ENCODE measurements around the gene IL1RAPL1.

IL1RAPL1 gene

DNA sequence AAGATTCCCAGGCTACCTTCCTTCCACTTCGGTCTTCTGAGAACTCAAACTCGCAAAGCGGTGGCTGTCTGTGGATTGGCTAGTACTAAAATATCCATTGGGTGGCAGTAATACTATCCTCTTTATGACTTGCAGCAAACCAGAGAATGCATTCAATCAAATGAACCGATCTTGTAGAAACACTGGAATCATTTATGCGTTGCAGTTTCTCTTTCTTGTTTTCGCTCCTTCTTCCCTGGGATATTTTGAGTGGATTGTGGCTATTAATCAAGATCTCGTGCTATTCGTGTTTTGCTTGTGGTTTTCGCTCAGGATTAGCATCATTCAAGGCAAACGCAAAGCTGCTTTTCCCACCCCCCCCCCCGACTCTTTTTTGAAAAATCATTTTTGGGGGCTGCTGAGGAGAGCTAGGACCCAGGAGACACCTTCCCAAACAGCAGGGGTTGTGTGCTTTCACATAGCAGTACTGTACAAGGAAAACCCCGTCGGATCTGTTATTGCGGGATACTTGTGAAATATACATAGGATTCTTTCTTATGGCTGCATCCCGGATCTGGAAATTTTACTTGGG is at the start of gene IL1RAPL1:
TSS of gene IL1RAPL1 (plus strand) at position 466 of the 571 bp plus-strand sequence.
- no peak for DNase-seq (ENCODE audit: low spot score in 2 of 2)

DNA sequence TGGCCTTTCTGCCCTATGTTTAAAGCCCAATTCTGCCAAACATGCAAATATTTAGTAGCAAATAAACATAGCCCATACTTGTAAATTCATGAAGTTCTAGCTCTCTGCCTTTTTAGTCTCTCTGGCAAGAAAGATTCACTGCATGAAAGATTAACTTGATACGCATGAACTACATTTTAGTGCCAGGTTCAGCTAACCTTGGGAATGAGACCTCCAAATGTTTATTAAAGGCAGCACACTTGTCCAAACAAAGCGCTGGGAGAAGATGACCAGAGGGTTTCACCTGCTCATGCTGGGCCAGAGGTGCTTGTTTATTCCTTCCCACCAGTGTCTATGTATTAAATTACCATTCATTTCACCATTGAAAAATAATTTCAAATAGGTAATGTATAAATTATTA is 44.5 kb upstream of the IL1RAPL1 start:
- no peak for ATAC-seq
- no peak for DNase-seq (ENCODE audit: low spot score in 2 of 2)
- H3K4me1 Mint-ChIP-seq: no peaks in the 10 kb centered on the region
- no peak overlapping the region for H3K27ac Mint-ChIP-seq
- no peak overlapping the region for H3K4me3 Mint-ChIP-seq
- no peaks in the 10 kb centered on the region for H3K36me3 Mint-ChIP-seq
- peaks cover 4% of the 10 kb centered on the region for H3K9me3 Mint-ChIP-seq

More for the DNA sequence above, at the start of gene IL1RAPL1:
- Mint-ChIP-seq H3K27ac (no peak within 1 kb of the TSS), H3K9me3 (no peaks in the 10 kb centered on the region), H3K4me3 (no peak within 1 kb of the TSS), H3K4me1 (no peaks in the 10 kb centered on the region), H3K36me3 (no peaks in the 10 kb centered on the region)
- ATAC-seq: no peak

DNA sequence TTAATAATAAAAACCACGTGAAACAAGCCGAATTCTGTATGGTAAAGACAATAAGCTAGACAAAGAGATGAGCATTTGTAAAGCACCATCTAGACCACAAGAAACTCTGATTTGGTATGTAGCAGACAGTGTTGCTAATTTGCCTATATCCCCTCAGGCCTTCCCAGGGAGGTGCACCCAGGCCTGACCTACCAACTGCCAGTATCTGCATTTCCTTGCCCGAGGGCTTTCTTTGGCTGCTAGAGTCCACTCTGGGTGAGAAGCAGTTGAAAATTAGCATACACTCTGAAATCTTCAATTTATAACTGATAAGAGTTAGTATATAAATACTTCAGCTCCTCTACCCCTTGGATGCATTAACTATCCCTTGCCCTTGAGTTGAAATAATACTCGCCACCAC is 37.4 kb upstream of the IL1RAPL1 start:
- DNase-seq (ENCODE audit: low spot score in 2 of 2) (no peak), ATAC-seq (no peak)
- H3K9me3 Mint-ChIP-seq: peaks cover 9% of the 10 kb centered on the region
- H3K4me3 Mint-ChIP-seq: no peak overlapping the region
- no peaks in the 10 kb centered on the region for H3K36me3 Mint-ChIP-seq
- no peak overlapping the region for H3K27ac Mint-ChIP-seq
- no peaks in the 10 kb centered on the region for H3K4me1 Mint-ChIP-seq

DNA sequence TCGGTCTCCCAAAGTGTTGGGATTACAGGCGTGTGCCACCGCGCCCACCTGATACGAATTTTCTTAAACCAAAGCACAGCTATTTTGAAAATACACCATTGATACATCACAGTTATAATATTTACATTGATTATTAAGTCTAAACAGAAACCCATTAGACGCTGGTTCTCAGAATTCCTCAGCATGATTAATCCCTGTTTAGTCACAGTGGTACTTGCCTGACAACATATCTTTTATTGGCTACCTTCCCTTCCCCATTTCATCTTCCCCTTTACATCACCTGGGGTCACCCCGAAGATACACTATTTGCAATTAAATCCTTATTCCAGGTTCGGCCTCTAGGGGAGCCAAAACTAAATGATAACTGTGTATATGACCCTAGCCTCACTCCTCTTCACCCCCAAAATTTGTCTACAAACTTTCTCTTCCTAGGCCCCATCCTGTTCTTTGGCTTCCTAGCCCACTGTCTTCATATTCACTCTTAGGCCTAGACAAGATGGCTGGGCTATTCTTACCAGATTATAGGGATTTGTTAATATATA is 36.8 kb upstream of the IL1RAPL1 start:
- Mint-ChIP-seq H3K4me1 (no peaks in the 10 kb centered on the region), H3K36me3 (no peaks in the 10 kb centered on the region), H3K27ac (no peak overlapping the region), H3K9me3 (peaks cover 9% of the 10 kb centered on the region), H3K4me3 (no peak overlapping the region)
- DNase-seq (ENCODE audit: low spot score in 2 of 2) (no peak), ATAC-seq (no peak)

DNA sequence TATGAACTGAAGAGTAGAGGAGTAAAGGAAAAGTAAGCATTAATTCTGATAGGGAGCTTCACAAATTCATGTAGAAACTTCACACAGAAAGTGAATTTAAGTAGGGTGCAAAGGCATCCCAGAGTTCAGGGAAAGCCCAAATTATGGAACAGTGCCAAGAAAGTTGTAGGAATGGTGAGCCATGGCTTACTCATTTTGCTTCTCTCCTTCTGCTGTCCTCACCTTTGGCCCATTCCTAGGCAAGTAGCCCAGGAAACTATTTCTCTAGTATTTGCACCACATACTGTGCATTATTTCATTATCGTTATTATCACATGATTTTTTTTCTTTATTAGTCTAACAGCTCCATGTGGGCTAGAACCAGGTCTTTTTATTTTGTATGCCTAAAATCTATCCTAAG is 34.9 kb upstream of the IL1RAPL1 start:
- ATAC-seq (no peak), DNase-seq (ENCODE audit: low spot score in 2 of 2) (no peak)
- Mint-ChIP-seq H3K4me1 (no peaks in the 10 kb centered on the region), H3K36me3 (no peaks in the 10 kb centered on the region), H3K27ac (no peak overlapping the region), H3K9me3 (peaks cover 9% of the 10 kb centered on the region), H3K4me3 (no peak overlapping the region)

- Mint-ChIP-seq H3K27ac (no peak overlapping the region), H3K4me3 (no peak overlapping the region), H3K9me3 (peaks cover 9% of the 10 kb centered on the region), H3K36me3 (no peaks in the 10 kb centered on the region), H3K4me1 (no peaks in the 10 kb centered on the region)
- no peak for ATAC-seq
- no peak for DNase-seq (ENCODE audit: low spot score in 2 of 2)
These were observed 34.1 kb upstream of the IL1RAPL1 start for GRCh38 chrX:28552882-28553829.

DNA sequence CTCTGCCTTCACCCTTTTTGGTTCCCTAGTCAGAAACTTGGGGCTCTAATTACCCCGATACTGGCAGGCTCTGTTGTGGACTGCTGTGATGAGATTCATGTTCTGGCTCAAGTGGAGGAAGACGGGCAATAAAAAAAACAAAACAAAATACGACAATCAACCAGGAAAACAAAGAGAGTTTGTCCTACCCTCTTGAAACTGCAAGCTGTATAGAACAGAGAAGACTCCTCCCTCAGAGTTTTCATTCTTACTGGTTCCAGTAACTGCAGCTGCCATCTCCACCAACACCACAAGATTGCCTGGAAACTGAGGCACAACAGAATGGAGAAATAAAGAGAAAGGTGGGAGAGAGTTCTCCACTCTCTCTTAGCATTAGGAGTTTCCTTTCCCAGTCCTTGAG is 11.1 kb upstream of the IL1RAPL1 start:
- no peak for ATAC-seq
- Mint-ChIP-seq H3K4me3 (no peak overlapping the region), H3K27ac (no peak overlapping the region)

GRCh38 chrX:28581522-28581921 is 5.7 kb upstream of the IL1RAPL1 start:
- Mint-ChIP-seq H3K9me3 (no peaks in the 10 kb centered on the region), H3K4me3 (no peak overlapping the region), H3K27ac (no peak overlapping the region), H3K4me1 (no peaks in the 10 kb centered on the region), H3K36me3 (no peaks in the 10 kb centered on the region)
- DNase-seq (ENCODE audit: low spot score in 2 of 2): no peak
- no peak for ATAC-seq

More for the DNA sequence above, 11.1 kb upstream of the IL1RAPL1 start:
- DNase-seq (ENCODE audit: low spot score in 2 of 2): no peak
- Mint-ChIP-seq H3K4me1 (no peaks in the 10 kb centered on the region), H3K36me3 (no peaks in the 10 kb centered on the region), H3K9me3 (peaks cover 3% of the 10 kb centered on the region)

- Mint-ChIP-seq H3K27ac (no peak overlapping the region), H3K4me1 (no peaks in the 10 kb centered on the region)
These were observed 4.7 kb upstream of the IL1RAPL1 start for GRCh38 chrX:28582511-28582910.

DNA sequence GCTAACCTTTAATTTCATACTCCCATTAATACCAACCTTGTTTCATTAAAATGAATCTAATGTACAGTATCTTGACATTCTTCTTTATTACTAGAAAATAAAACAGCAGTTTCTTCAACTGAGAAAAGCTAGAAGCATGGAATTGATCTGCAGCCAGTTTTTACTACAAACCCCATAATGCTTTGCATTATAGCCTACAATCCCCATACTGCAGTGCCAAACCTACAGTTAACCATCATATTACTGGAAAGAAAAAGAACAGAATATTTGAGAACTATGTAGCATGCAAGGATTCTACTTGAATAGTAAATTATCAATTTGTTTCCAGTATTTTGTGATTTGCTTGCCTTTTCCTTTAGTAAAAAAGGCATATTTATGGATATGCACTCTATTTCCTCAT is 3.2 kb upstream of the IL1RAPL1 start:
- no peaks in the 10 kb centered on the region for H3K36me3 Mint-ChIP-seq
- no peaks in the 10 kb centered on the region for H3K9me3 Mint-ChIP-seq
- H3K4me1 Mint-ChIP-seq: no peaks in the 10 kb centered on the region
- ATAC-seq: no peak
- H3K27ac Mint-ChIP-seq: no peak overlapping the region
- no peak overlapping the region for H3K4me3 Mint-ChIP-seq
- no peak for DNase-seq (ENCODE audit: low spot score in 2 of 2)

More at GRCh38 chrX:28582511-28582910, 4.7 kb upstream of the IL1RAPL1 start:
- no peak for ATAC-seq
- Mint-ChIP-seq H3K36me3 (no peaks in the 10 kb centered on the region), H3K4me3 (no peak overlapping the region), H3K9me3 (no peaks in the 10 kb centered on the region)
- DNase-seq (ENCODE audit: low spot score in 2 of 2): no peak

DNA sequence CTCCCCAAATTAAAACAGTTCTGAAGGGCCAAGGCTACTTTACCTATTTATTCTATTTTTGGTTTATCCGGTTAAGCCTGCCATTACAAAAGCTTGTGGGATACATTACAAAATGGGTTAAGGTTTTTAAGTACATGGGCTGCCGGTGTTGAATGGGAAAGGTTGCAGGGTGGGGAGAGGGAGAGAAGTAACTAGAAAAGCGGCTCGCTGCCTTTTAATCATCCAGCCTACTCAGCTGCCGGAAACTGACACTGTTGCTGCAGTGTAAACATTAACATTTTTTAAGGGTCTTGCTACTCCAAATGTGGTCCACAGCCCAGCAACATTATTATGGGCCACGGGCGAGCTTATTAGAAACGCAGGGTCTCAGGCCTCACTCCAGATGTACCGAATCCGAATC is 1.5 kb upstream of the IL1RAPL1 start:
- no peaks in the 10 kb centered on the region for H3K36me3 Mint-ChIP-seq
- DNase-seq (ENCODE audit: low spot score in 2 of 2) (no peak), ATAC-seq (no peak)
- no peak overlapping the region for H3K27ac Mint-ChIP-seq
- H3K4me1 Mint-ChIP-seq: no peaks in the 10 kb centered on the region
- H3K4me3 Mint-ChIP-seq: no peak overlapping the region
- H3K9me3 Mint-ChIP-seq: no peaks in the 10 kb centered on the region

GRCh38 chrX:28586286-28586685 is 960 bp upstream of the IL1RAPL1 start:
- H3K27ac Mint-ChIP-seq: no peak overlapping the region

GRCh38 chrX:28589046-28589445 is 1.8 kb downstream of the IL1RAPL1 start:
- ATAC-seq (no peak), DNase-seq (ENCODE audit: low spot score in 2 of 2) (no peak)
- Mint-ChIP-seq H3K9me3 (no peaks in the 10 kb centered on the region), H3K4me1 (no peaks in the 10 kb centered on the region), H3K36me3 (no peaks in the 10 kb centered on the region), H3K27ac (no peak overlapping the region), H3K4me3 (no peak overlapping the region)

More at GRCh38 chrX:28586286-28586685, 960 bp upstream of the IL1RAPL1 start:
- Mint-ChIP-seq H3K4me3 (no peak overlapping the region), H3K4me1 (no peaks in the 10 kb centered on the region), H3K36me3 (no peaks in the 10 kb centered on the region), H3K9me3 (no peaks in the 10 kb centered on the region)
- no peak for ATAC-seq
- DNase-seq (ENCODE audit: low spot score in 2 of 2): no peak

GRCh38 chrX:28590396-28590795 is 3.1 kb downstream of the IL1RAPL1 start:
- DNase-seq (ENCODE audit: low spot score in 2 of 2) (no peak), ATAC-seq (no peak)
- Mint-ChIP-seq H3K27ac (no peak overlapping the region), H3K4me1 (no peaks in the 10 kb centered on the region), H3K36me3 (no peaks in the 10 kb centered on the region), H3K4me3 (no peak overlapping the region), H3K9me3 (peaks cover 3% of the 10 kb centered on the region)

DNA sequence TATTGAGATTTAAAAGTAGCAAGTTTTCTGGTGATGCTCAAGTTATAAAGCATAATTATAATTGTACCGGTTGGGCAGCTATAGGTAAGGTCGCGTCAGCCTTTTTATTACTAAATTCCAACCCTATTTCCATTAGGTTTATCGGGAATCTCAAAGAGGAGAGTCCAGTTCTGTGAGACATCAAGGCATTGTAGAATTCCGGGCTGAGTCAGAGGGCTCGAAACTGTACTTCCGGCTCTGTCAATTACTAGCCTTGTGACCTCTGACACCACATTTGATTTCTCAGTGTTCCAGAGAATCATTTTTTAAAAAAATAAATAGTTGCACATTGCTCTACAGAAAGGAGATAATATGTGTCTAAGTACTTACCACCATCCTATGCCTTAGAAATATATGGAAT is 4.3 kb downstream of the IL1RAPL1 start:
- Mint-ChIP-seq H3K9me3 (peaks cover 3% of the 10 kb centered on the region), H3K4me3 (no peak overlapping the region), H3K36me3 (no peaks in the 10 kb centered on the region), H3K4me1 (no peaks in the 10 kb centered on the region), H3K27ac (no peak overlapping the region)
- DNase-seq (ENCODE audit: low spot score in 2 of 2): no peak
- ATAC-seq: no peak

DNA sequence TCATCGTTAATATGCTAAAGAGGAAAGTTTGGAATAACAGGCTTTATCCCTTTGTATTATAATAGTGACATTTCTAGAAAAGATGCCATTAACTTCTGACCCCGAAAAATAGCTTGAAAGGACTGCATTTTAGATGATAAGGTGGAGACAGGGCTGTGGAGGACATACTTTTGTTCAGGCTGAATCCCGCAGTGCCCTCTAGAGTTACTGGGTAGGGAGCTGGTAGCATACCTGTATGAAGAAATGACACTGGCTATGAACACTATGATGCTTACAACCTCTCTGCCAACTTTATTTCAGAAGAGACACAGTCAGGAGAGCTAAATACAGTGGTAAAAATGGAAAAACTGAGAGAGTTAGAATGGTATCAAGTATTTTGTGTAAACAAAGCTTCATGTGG is 8.1 kb downstream of the IL1RAPL1 start:
- Mint-ChIP-seq H3K27ac (no peak overlapping the region), H3K9me3 (peaks cover 3% of the 10 kb centered on the region), H3K4me3 (no peak overlapping the region), H3K36me3 (no peaks in the 10 kb centered on the region), H3K4me1 (no peaks in the 10 kb centered on the region)
- DNase-seq (ENCODE audit: low spot score in 2 of 2): no peak
- ATAC-seq: no peak
